Hepatocyte (in vitro differentiated cells): ENCODE measurements around the gene CCDC185.

Source experiments
- EZH2 ChIP-seq: fragments of 200-600 bp; sonication (generic); IDR thresholded peaks from 2 replicates; pipeline ENCODE4 v1.6.1; 2016; ENCODE audit warnings: antibody characterized with exemption, mild to moderate bottlenecking, borderline replicate concordance
- EZH2phosphoT487 ChIP-seq: fragments of 200-600 bp; sonication (generic); IDR thresholded peaks from one replicate; pipeline ENCODE4 v1.6.1; 2018; ENCODE audit warnings: antibody characterized with exemption, mild to moderate bottlenecking, low read depth, moderate library complexity; ENCODE audit not compliant: unreplicated experiment, severe bottlenecking
- TF ChIP-seq, protein P1 (sequence below): fragments of 200-600 bp; sonication (generic); IDR thresholded peaks from 2 replicates; pipeline ENCODE4 v1.5.1; 2016; ENCODE audit warnings: antibody characterized with exemption, mild to moderate bottlenecking; ENCODE audit not compliant: poor library complexity

DNA sequence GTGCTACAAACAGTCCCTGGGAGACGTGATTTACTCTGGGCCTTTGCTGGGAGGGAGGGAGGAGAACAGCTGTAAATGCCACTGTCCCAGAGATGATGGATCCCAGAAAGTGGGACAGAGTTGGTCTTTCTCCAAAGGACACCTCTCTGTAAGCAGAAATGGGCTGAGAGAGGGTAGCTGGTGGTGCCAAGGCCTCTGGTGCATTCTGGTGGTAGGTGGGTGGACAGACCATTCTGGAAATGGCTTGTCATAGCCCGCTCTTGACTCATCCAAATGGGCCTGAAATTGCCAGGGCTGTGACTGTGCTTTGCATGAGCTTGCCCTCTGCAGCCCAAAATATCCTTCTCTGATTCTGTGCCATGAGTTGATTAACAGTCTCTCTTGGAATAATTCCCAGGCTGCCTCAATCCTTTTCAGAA, 36.1 kb downstream of the CCDC185 start:
- TF ChIP-seq EZH2 (no peak), EZH2phosphoT487 (no peak)
- TF ChIP-seq, protein P1, sequence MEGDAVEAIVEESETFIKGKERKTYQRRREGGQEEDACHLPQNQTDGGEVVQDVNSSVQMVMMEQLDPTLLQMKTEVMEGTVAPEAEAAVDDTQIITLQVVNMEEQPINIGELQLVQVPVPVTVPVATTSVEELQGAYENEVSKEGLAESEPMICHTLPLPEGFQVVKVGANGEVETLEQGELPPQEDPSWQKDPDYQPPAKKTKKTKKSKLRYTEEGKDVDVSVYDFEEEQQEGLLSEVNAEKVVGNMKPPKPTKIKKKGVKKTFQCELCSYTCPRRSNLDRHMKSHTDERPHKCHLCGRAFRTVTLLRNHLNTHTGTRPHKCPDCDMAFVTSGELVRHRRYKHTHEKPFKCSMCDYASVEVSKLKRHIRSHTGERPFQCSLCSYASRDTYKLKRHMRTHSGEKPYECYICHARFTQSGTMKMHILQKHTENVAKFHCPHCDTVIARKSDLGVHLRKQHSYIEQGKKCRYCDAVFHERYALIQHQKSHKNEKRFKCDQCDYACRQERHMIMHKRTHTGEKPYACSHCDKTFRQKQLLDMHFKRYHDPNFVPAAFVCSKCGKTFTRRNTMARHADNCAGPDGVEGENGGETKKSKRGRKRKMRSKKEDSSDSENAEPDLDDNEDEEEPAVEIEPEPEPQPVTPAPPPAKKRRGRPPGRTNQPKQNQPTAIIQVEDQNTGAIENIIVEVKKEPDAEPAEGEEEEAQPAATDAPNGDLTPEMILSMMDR: no peak
